ENCODE results near the gene TBC1D10A. TPM values are rescaled to one million over a fixed set of nuclear protein-coding genes. Genes with fewer than 3 reads are reported as not detected.

TBC1D10A gene
- total RNA-seq, 1 experiment from 2014 or later = 24.3 TPM

DNA sequence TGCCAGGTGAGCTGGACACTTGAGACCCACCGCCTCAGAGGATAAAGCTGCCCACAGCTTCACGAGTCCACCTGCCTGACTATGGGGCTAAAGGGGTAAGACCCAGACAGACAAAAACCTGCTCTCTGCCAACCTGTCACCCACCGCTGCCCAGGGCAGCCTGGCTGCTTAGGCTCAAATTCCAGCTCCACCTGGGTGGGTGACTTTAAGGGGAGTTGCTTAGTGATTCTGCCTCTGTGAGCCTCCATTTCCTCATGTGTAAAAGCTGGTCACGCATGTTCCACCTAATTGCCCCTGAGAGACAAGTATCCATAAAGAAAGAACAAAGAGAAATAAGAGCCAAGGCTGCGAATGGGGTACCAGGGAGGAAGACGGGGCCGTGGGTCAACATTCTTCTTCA lies 33.7 kb downstream of the TBC1D10A start:
- no peak for TF ChIP-seq EZH2 (IDR thresholded peaks at IDR 0.05; ENCODE audit: low read depth)
- TF ChIP-seq, protein P1, sequence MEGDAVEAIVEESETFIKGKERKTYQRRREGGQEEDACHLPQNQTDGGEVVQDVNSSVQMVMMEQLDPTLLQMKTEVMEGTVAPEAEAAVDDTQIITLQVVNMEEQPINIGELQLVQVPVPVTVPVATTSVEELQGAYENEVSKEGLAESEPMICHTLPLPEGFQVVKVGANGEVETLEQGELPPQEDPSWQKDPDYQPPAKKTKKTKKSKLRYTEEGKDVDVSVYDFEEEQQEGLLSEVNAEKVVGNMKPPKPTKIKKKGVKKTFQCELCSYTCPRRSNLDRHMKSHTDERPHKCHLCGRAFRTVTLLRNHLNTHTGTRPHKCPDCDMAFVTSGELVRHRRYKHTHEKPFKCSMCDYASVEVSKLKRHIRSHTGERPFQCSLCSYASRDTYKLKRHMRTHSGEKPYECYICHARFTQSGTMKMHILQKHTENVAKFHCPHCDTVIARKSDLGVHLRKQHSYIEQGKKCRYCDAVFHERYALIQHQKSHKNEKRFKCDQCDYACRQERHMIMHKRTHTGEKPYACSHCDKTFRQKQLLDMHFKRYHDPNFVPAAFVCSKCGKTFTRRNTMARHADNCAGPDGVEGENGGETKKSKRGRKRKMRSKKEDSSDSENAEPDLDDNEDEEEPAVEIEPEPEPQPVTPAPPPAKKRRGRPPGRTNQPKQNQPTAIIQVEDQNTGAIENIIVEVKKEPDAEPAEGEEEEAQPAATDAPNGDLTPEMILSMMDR (conservative IDR thresholded peaks at IDR 0.05) = no peak
- CTCF ChIA-PET = no interaction called here
- BruUV-seq (replicated peaks) = no TSS peak
- POLR2A ChIA-PET (ENCODE audit: unreplicated experiment) = no interaction called here
- no peaks in the 10 kb centered on the region for H3K9me2 ChIP-seq (ENCODE audit: insufficient read depth)
- peaks cover 36% of the 10 kb centered on the region for H3F3A ChIP-seq (ENCODE audit: insufficient read depth, low read depth)
- H3K4me3 ChIP-seq = no peak overlapping the region
- no peak overlapping the region for H2AFZ ChIP-seq
- no peak overlapping the region for H3K27ac ChIP-seq
- peaks cover 48% of the 10 kb centered on the region for H3K4me1 ChIP-seq (replicated peaks; ENCODE audit: insufficient read depth)
- peaks cover 8% of the 10 kb centered on the region; the same call in 1 of the 2 replicates for H3K79me2 ChIP-seq (ENCODE audit: low read depth)
- H3K4me2 ChIP-seq = no peak overlapping the region
- H3K36me3 ChIP-seq (ENCODE audit: low read depth) = peaks cover 8% of the 10 kb centered on the region
- DNase-seq = no peak
- no peaks in the 10 kb centered on the region for H3K27me3 ChIP-seq (ENCODE audit: insufficient read depth, low read depth)
- H3K9me3 ChIP-seq (ENCODE audit: insufficient read depth, low read depth) = no peaks in the 10 kb centered on the region
- intact Hi-C loops (cut with micrococcal nuclease; ENCODE audit: unreplicated experiment) = no loop called here
- no peaks in the 10 kb centered on the region for H4K20me1 ChIP-seq (ENCODE audit: insufficient read depth)

DNA sequence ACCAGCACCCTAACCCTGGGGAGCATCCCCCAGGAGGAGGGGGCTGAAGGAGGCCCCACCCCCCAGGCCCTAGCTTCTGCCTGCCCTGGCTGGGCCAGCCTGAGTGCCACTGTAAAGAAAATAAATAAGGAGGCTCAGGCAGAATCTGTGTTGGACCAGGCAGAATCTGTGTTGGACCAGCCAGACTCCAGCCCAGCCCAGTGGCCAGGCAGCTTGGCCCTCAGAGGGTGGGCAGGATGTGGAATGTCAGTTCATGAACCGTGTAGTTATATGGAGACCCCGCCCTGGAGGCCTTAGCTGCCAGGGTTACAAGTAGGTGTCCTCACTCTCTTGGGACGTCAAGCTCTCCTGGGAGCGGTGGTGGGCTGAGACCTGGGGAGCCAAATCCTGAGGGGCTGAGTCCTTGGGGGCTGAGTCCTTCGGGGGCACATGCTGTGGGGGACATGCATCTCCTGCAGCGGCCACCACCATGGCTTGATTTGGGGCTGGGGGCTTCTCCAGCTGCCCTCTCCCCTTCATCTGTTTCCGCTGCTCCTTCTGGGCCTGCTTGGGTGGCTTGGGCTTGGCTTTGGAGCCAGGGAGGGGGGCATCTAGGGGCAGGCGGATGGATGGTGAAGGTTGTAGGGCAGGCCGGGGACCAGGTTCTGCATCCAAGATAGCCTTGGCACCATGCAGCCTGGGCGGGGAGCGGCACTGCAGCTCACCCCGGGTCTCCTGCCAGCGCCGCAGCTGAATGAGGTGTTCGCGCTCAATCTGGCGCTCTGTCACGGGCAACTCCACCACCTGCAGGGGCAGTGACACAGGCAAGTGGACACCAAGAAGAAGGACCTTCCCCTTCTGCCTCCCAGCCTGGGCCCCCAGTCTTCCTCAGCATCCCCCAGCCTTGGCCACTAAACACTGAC lies 34.4 kb downstream of the TBC1D10A start:
- H2AFZ ChIP-seq = no peak overlapping the region
- H3K27me3 ChIP-seq (ENCODE audit: insufficient read depth, low read depth) = no peaks in the 10 kb centered on the region
- H3K4me1 ChIP-seq (replicated peaks; ENCODE audit: insufficient read depth) = peaks cover 42% of the 10 kb centered on the region
- peaks cover 37% of the 10 kb centered on the region for H3F3A ChIP-seq (ENCODE audit: insufficient read depth, low read depth)
- TF ChIP-seq, protein P1 (conservative IDR thresholded peaks at IDR 0.05) = no peak
- no peak for TF ChIP-seq EZH2 (IDR thresholded peaks at IDR 0.05; ENCODE audit: low read depth)
- BruUV-seq (replicated peaks) = no TSS peak
- H3K4me3 ChIP-seq = no peak overlapping the region
- no peaks in the 10 kb centered on the region for H4K20me1 ChIP-seq (ENCODE audit: insufficient read depth)
- no peaks in the 10 kb centered on the region for H3K9me3 ChIP-seq (ENCODE audit: insufficient read depth, low read depth)
- DNase-seq = no peak
- ChIA-PET CTCF (no interaction called here), POLR2A (ENCODE audit: unreplicated experiment) (no interaction called here)
- no peaks in the 10 kb centered on the region for H3K9me2 ChIP-seq (ENCODE audit: insufficient read depth)
- H3K36me3 ChIP-seq (ENCODE audit: low read depth) = peaks cover 8% of the 10 kb centered on the region
- intact Hi-C loops (cut with micrococcal nuclease; ENCODE audit: unreplicated experiment) = no loop called here
- no peak overlapping the region for H3K4me2 ChIP-seq
- H3K27ac ChIP-seq = no peak overlapping the region
- H3K79me2 ChIP-seq (ENCODE audit: low read depth) = 0 out of 2 replicates have a peak, but pooled peaks cover 5% of the 10 kb centered on the region

DNA sequence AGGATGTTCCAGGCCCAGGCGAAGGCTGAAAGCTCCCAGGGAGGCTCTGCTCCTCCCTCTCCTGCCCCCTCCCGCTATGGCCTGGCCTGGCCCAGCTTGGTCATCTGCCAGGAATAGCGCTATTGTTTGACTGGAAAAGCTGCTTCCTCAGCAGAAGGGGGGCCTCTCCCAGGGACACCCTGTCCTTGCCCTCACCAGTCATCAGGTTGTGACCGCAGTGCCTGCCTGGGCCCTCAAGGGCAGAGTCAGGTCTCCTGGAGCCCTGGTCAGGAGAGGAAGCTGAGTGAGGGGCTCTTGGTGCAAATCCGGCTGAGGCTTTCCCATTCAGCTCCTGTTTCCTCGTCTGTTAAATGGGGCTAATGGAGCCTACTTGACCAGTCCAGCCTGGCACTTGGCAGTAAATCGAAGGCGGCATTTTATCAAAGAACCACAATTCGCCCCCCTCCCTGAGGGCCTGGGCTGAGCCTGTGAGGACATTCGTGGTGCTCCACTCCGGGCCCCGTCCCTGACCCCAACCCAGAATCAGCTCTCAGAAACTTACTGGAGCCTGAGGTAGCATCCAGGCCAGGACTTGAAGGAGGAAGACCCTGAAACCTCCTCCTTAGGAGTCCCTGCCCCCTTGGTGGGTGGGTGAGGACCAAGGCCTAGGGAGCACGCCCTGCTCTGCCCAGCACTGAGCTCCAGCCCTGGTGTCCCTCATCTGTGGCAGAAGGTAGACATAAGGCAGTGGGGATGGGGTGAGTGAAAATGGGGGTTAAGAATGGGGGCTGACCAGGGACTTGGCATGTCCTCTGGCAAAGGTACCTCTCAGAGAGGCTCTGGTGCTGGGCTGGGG lies 35.5 kb downstream of the TBC1D10A start:
- CTCF ChIA-PET = interaction anchor here (1.8 kb wide), 1 partner anchor 7 kb away, joined by 8 read pairs; no protein-coding TSS in a partner anchor
- Histone ChIP-seq H3F3A (ENCODE audit: insufficient read depth, low read depth) (peaks cover 40% of the 10 kb centered on the region), H4K20me1 (ENCODE audit: insufficient read depth) (no peaks in the 10 kb centered on the region), H3K9me2 (ENCODE audit: insufficient read depth) (no peaks in the 10 kb centered on the region), H3K36me3 (ENCODE audit: low read depth) (peaks cover 3% of the 10 kb centered on the region), H3K4me2 (peak overlapping the region; percentile 94), H3K4me3 (no peak overlapping the region), H2AFZ (no peak overlapping the region), H3K27ac (peak overlapping the region; percentile 44), H3K9me3 (ENCODE audit: insufficient read depth, low read depth) (no peaks in the 10 kb centered on the region), H3K27me3 (ENCODE audit: insufficient read depth, low read depth) (no peaks in the 10 kb centered on the region), H3K79me2 (ENCODE audit: low read depth) (no peaks in the 10 kb centered on the region), H3K4me1 (replicated peaks; ENCODE audit: insufficient read depth) (peaks cover 32% of the 10 kb centered on the region)
- peak; percentile 76 to 88 for DNase-seq
- POLR2A ChIA-PET (ENCODE audit: unreplicated experiment) = interaction anchor here (0.5 to 1.0 kb wide), 3 partner anchors 22 to 400 kb away, joined by 3 to 7 read pairs (median 6); no protein-coding TSS in a partner anchor
- BruUV-seq (replicated peaks) = no TSS peak
- TF ChIP-seq EZH2 (IDR thresholded peaks at IDR 0.05; ENCODE audit: low read depth) = no peak
- TF ChIP-seq, protein P1 (conservative IDR thresholded peaks at IDR 0.05) = no peak
- intact Hi-C loops (cut with micrococcal nuclease; ENCODE audit: unreplicated experiment) = loop anchor here (1.0 to 2.0 kb wide), 2 partner anchors 11 to 22 kb away; no protein-coding TSS in a partner anchor

Data from PC-9 (cell line).